SK-N-MC (cell line): Measurements from ENCODE around the gene OCA2.

Source experiments
- EZH2 ChIP-seq: fragments of 200-600 bp; sonication (generic); IDR thresholded peaks from one replicate; pipeline ENCODE4 v1.6.1; 2017; ENCODE audit warnings: antibody characterized with exemption
- POLR2AphosphoS5 ChIP-seq: IDR thresholded peaks from 2 replicates; pipeline ENCODE4 v1.6.1; 2012; ENCODE audit warnings: mild to moderate bottlenecking, low read depth, low read length, borderline replicate concordance

DNA sequence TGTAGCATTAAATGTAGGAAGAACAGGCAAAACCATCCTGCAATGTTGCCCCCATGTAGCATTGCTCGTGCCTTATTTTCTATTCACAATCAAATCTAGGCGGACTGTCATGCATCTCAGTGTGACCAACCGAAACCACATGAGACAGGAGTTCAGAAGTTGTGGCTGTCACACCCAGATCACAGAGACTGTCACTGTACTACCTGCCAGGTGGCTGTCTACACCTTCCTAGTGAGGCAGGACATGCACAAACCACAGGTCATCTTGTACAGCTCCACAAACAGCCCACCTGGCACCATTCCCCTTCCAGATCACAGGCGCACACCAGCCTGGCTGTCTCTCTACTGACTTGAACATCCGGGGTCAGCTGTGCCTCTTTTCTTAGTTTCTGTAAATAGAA, 392.8 kb downstream of the OCA2 start:
- TF ChIP-seq POLR2AphosphoS5 (no peak), EZH2 (no peak)
